Measurements from ENCODE around the gene TMEM51. TPM values are rescaled to one million over a fixed set of nuclear protein-coding genes. Genes with fewer than 3 reads are reported as not detected.

The TMEM51 gene
- total and polyA plus RNA-seq, 9 of the 15 experiments (the other 6 are each of a cell fraction or from before 2014, with no cell fraction given): 0.06 to 1.4 (median 0.58) TPM

DNA sequence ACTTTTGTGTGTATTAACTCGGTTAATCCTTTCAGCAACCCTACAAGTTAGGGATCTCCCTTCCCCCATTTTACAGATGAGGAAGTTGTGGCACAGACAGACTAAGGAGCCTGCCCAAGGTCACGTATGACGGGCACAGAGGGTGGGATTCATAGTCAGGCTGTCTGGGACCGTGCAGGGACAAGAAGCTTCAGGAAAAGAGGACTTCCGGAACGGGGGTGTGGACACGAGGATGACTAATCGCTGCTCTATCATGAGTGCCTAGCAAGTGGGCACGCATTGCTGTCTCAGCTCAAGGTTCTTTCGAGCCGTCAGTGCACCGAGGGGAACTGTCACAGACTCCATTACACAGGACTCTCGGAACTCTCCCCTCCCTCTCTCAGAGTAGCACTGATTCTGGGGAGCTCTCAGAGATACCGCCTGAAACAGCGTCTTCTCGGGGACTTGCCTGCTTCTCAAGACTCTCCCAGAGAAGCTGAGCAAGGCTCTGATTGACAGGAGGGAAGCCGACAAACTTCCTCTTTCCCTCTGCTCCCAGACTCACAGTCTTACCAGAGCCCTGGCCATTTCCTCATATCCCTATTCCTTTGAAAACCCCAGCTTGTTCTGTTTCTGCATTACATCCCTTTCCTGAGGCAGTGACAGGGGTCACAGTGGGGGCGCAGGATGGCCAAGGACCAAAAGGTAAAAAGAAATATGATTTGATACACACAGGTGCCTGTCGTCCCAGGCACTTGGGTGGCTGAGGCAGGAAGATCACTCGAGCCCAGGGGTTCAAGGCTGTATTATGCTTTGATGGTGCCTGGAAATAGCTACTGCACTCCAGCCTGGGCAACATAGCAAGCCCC, 107.8 kb downstream of the TMEM51 start (continued):
- TF ChIP-seq JUN (IDR thresholded peaks at IDR 0.05; ENCODE audit: borderline replicate concordance, low read depth, low read length) (peak; percentile 52; the same call in 1 of the 2 replicates), JUN (CRISPR knock-in tag; IDR thresholded peaks at IDR 0.05; ENCODE audit: borderline replicate concordance) (no peak), RFX5 (IDR thresholded peaks at IDR 0.05; ENCODE audit: low read depth, low read length) (no peak), NFIC (IDR thresholded peaks at IDR 0.05) (no peak), RBM25 (IDR thresholded peaks at IDR 0.05; ENCODE audit: low read depth, low read length, severe bottlenecking) (peak; percentile 36), GTF2A2 (tag; IDR thresholded peaks at IDR 0.05) (no peak), GABPA (tag; conservative IDR thresholded peaks at IDR 0.05; ENCODE audit: low read depth) (0 out of 2 replicates have a peak, but pooled peaks have one; percentile 54), GABPB1 (CRISPR knock-in tag; IDR thresholded peaks at IDR 0.05) (peak; percentile 34), ZBTB17 (CRISPR knock-in tag; IDR thresholded peaks at IDR 0.05) (0 out of 2 replicates have a peak, but pooled peaks have one; percentile 36), ETV1 (tag; conservative IDR thresholded peaks at IDR 0.05; ENCODE audit: low read depth) (peak; percentile 60), SP1 (CRISPR knock-in tag; IDR thresholded peaks at IDR 0.05) (peak; percentile 42)
- TF ChIP-seq, protein P1, sequence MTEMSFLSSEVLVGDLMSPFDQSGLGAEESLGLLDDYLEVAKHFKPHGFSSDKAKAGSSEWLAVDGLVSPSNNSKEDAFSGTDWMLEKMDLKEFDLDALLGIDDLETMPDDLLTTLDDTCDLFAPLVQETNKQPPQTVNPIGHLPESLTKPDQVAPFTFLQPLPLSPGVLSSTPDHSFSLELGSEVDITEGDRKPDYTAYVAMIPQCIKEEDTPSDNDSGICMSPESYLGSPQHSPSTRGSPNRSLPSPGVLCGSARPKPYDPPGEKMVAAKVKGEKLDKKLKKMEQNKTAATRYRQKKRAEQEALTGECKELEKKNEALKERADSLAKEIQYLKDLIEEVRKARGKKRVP (CRISPR knock-in tag; IDR thresholded peaks at IDR 0.05): no peak
- TF ChIP-seq, protein P2, sequence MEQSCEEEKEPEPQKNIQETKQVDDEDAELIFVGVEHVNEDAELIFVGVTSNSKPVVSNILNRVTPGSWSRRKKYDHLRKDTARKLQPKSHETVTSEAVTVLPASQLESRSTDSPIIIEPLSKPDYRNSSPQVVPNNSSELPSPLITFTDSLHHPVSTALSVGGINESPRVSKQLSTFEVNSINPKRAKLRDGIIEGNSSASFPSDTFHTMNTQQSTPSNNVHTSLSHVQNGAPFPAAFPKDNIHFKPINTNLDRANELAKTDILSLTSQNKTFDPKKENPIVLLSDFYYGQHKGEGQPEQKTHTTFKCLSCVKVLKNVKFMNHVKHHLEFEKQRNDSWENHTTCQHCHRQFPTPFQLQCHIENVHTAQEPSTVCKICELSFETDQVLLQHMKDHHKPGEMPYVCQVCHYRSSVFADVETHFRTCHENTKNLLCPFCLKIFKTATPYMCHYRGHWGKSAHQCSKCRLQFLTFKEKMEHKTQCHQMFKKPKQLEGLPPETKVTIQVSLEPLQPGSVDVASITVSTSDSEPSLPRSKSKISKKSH (CRISPR knock-in tag; IDR thresholded peaks at IDR 0.05): no peak
- TF ChIP-seq, protein P3, sequence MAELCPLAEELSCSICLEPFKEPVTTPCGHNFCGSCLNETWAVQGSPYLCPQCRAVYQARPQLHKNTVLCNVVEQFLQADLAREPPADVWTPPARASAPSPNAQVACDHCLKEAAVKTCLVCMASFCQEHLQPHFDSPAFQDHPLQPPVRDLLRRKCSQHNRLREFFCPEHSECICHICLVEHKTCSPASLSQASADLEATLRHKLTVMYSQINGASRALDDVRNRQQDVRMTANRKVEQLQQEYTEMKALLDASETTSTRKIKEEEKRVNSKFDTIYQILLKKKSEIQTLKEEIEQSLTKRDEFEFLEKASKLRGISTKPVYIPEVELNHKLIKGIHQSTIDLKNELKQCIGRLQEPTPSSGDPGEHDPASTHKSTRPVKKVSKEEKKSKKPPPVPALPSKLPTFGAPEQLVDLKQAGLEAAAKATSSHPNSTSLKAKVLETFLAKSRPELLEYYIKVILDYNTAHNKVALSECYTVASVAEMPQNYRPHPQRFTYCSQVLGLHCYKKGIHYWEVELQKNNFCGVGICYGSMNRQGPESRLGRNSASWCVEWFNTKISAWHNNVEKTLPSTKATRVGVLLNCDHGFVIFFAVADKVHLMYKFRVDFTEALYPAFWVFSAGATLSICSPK (IDR thresholded peaks at IDR 0.05; ENCODE audit: borderline replicate concordance): no peak
